ENCODE data around the gene SYDE2. TPM values are rescaled to one million over a fixed set of nuclear protein-coding genes. Genes with fewer than 3 reads are reported as not detected.

SYDE2 gene
- total RNA-seq, 2 experiments from 2014 or later: 1.6 to 1.8 TPM

DNA sequence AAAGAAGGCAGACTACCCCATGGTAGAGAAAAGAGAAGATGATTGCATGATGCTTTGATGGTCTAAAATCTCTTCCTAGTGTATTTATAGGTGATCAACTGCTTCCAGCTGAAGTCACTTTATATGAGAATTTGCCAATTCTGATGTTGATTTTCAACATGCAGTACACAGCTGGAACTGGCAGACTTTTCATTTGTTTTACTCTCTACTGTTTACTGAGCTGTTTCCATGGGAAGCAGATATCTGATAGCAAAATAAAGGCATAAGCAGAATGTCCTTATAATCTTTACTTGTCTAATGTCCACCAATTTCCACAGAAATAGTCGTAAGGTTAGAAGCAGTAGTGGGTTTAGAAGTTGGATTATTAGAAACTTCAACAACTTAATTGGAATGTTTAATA lies 74.9 kb downstream of the SYDE2 start:
- Mint-ChIP-seq H3K36me3 (ENCODE audit: low read depth) (no peaks in the 10 kb centered on the region), H3K27ac (no peak overlapping the region), H3K4me1 (no peaks in the 10 kb centered on the region), H3K9me3 (no peaks in the 10 kb centered on the region), H3K4me3 (no peak overlapping the region), H3K27me3 (peaks cover 7% of the 10 kb centered on the region)
- ChIA-PET POLR2A (no interaction called here), CTCF (interaction anchor here (0.7 kb wide), 1 partner anchor 12 kb away, joined by 3 read pairs; no protein-coding TSS in a partner anchor)
- no peak for DNase-seq

GRCh38 chr1:85124091-85124490 lies 76.7 kb downstream of the SYDE2 start:
- Mint-ChIP-seq H3K27me3 (peaks cover 11% of the 10 kb centered on the region), H3K36me3 (ENCODE audit: low read depth) (no peaks in the 10 kb centered on the region), H3K4me3 (no peak overlapping the region), H3K27ac (no peak overlapping the region), H3K4me1 (no peaks in the 10 kb centered on the region), H3K9me3 (no peaks in the 10 kb centered on the region)
- DNase-seq: no peak
- CTCF ChIA-PET: no interaction called here
- POLR2A ChIA-PET: no interaction called here

DNA sequence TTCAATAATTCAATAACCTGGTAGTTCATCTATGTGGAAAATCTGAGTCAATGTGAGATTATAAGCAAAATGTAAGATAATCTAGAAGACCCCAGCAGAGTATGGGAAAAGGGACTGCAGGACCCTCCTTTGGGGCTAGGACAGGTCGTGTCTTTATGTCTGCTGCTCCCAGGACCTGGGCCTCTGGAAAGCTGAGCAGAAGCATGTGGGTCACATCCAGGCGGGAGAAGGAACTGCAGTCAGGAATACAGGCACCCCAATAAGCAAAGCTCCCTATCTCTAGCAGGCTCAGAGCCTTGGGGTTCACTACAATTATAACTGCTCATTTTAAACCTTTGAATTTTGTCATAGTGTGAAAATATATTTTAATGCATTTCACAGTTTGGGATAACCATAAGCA lies 78.6 kb downstream of the SYDE2 start:
- no peak overlapping the region for H3K4me3 Mint-ChIP-seq
- POLR2A ChIA-PET: no interaction called here
- CTCF ChIA-PET: no interaction called here
- peaks cover 9% of the 10 kb centered on the region for H3K27me3 Mint-ChIP-seq
- no peak for DNase-seq
- H3K4me1 Mint-ChIP-seq: no peaks in the 10 kb centered on the region
- H3K9me3 Mint-ChIP-seq: no peaks in the 10 kb centered on the region
- H3K36me3 Mint-ChIP-seq (ENCODE audit: low read depth): no peaks in the 10 kb centered on the region
- no peak overlapping the region for H3K27ac Mint-ChIP-seq

DNA sequence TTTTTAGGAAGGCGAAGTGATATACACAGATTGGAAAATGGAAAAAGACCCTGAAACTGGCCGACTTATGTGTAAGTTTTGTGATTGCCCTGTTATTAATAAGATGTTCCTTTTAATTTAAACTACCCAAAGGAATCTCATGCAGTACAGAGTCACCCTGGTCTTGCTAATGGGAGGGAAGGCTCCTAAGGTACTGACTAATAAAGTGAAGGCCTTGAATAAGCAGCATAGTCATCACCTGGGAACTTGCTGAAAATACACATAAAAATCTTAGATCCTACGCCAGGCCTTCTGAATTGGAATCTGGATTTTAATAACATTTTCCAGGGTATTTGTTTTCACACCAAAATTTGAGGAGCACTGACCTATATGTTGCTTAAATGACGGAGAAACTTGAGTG lies 79.1 kb downstream of the SYDE2 start:
- POLR2A ChIA-PET: no interaction called here
- Mint-ChIP-seq H3K4me3 (no peak overlapping the region), H3K4me1 (peaks cover 2% of the 10 kb centered on the region), H3K27me3 (peaks cover 7% of the 10 kb centered on the region), H3K27ac (no peak overlapping the region), H3K9me3 (no peaks in the 10 kb centered on the region), H3K36me3 (ENCODE audit: low read depth) (no peaks in the 10 kb centered on the region)
- no peak for DNase-seq
- CTCF ChIA-PET: no interaction called here

GRCh38 chr1:85118751-85119150 lies 82.1 kb downstream of the SYDE2 start:
- peaks cover 4% of the 10 kb centered on the region for H3K4me1 Mint-ChIP-seq
- no peak overlapping the region for H3K27ac Mint-ChIP-seq
- peaks cover 6% of the 10 kb centered on the region for H3K27me3 Mint-ChIP-seq
- DNase-seq: no peak
- no peaks in the 10 kb centered on the region for H3K36me3 Mint-ChIP-seq (ENCODE audit: low read depth)
- CTCF ChIA-PET: no interaction called here
- POLR2A ChIA-PET: no interaction called here
- H3K4me3 Mint-ChIP-seq: no peak overlapping the region
- H3K9me3 Mint-ChIP-seq: no peaks in the 10 kb centered on the region

- DNase-seq: no peak
- no peaks in the 10 kb centered on the region for H3K36me3 Mint-ChIP-seq (ENCODE audit: low read depth)
- H3K9me3 Mint-ChIP-seq: no peaks in the 10 kb centered on the region
- CTCF ChIA-PET: no interaction called here
- peaks cover 4% of the 10 kb centered on the region for H3K4me1 Mint-ChIP-seq
- no peak overlapping the region for H3K4me3 Mint-ChIP-seq
- POLR2A ChIA-PET: no interaction called here
- H3K27me3 Mint-ChIP-seq: peaks cover 6% of the 10 kb centered on the region
- no peak overlapping the region for H3K27ac Mint-ChIP-seq
These were observed 84.0 kb downstream of the SYDE2 start for GRCh38 chr1:85116856-85117255.

- Mint-ChIP-seq H3K9me3 (no peaks in the 10 kb centered on the region), H3K27ac (no peak overlapping the region), H3K4me1 (peaks cover 4% of the 10 kb centered on the region), H3K27me3 (peaks cover 6% of the 10 kb centered on the region), H3K36me3 (ENCODE audit: low read depth) (no peaks in the 10 kb centered on the region), H3K4me3 (no peak overlapping the region)
- ChIA-PET POLR2A (no interaction called here), CTCF (no interaction called here)
- DNase-seq: no peak
These were observed 84.9 kb downstream of the SYDE2 start for GRCh38 chr1:85115933-85116332.

DNA sequence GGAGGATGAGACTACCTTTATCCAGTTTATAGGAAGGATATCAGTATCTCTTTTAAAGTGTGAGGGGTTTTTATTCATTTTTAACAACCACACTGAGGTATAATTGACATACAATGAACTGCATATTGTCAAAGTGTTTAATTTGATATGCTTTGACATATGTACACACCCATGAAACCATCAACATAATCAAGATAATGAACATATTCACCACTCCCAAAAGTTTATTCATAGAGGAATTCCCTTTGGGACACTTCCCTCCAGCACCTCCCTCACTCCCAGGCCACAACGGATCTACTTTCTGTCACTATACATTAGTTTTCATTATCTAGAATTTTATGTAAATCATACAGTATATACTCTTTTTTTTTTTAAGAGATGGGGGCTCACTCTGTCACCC lies 89.1 kb downstream of the SYDE2 start:
- H3K9me3 Mint-ChIP-seq: no peaks in the 10 kb centered on the region
- no peak overlapping the region for H3K4me3 Mint-ChIP-seq
- H3K4me1 Mint-ChIP-seq: peaks cover 2% of the 10 kb centered on the region
- ChIA-PET POLR2A (no interaction called here), CTCF (no interaction called here)
- no peak overlapping the region for H3K27ac Mint-ChIP-seq
- peaks cover 12% of the 10 kb centered on the region for H3K27me3 Mint-ChIP-seq
- no peak for DNase-seq
- no peaks in the 10 kb centered on the region for H3K36me3 Mint-ChIP-seq (ENCODE audit: low read depth)

DNA sequence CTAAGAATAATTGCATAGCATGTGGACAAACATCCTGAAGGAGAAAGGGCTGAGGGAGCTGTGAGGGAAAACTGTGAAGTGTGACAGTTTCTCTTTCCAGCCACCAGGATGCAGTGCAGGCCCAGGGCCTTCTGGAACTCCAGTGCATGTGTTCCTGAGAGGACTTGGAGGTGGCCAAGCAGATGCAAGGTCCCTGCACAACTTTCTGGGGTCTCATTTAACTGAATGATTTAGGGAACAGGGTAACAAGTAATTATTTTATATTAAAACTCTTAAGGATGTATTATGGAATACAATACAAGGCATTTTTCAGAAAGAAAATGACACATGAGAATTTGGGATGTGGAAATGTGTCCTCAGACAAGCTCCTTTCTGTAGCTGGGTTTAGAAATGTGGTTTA lies 91.3 kb downstream of the SYDE2 start:
- Mint-ChIP-seq H3K36me3 (ENCODE audit: low read depth) (no peaks in the 10 kb centered on the region), H3K4me3 (no peak overlapping the region), H3K27ac (no peak overlapping the region), H3K9me3 (no peaks in the 10 kb centered on the region), H3K27me3 (peaks cover 20% of the 10 kb centered on the region), H3K4me1 (no peaks in the 10 kb centered on the region)
- ChIA-PET CTCF (interaction anchor here (0.7 to 2.9 kb wide), 8 partner anchors 81 to 327 kb away, joined by 3 to 19 read pairs (median 3); partner anchors contain the start of genes BCL10 and C1orf52), POLR2A (no interaction called here)
- DNase-seq: peak; percentile 44

Small RNA genes within 50 kb of the gene (microRNA-seq; reads per million reads assigned to microRNA genes)
- gene MIR4423 (ENCODE audit: borderline microRNAs expressed, borderline replicate concordance): 0.84 reads per million

Other genes starting within 250 kb of the SYDE2 start
- gene MCOLN2, start 203.9 kb downstream of the SYDE2 start, total RNA-seq: 10 to 100 TPM; 15.0 to 15.4 TPM
- gene MCOLN3, start 152.5 kb downstream of the SYDE2 start, total RNA-seq: 1 to 10 TPM; 3.1 to 3.5 TPM
- gene C1orf52, start 58.6 kb upstream of the SYDE2 start, total RNA-seq: 10 to 100 TPM; 24.5 to 26.4 TPM
- 10 to 100 TPM; 26.3 to 29.9 TPM for gene BCL10, start 75.6 kb upstream of the SYDE2 start, total RNA-seq

Data from activated CD4-positive, alpha-beta T cell treated with anti-CD3 and anti-CD28 coated beads, Interleukin-2, amount 10 ng/mL, durations not matched to agents 7 days and 5 days (primary cell).